ENCODE data around the gene WNT10A. TPM values are rescaled to one million over a fixed set of nuclear protein-coding genes. Genes with fewer than 3 reads are reported as not detected.
"Not testable (repeated sequence)": the region's sequence is repeated elsewhere in the genome, so short reads cannot be mapped to it uniquely, and the experiment has no call there.

The WNT10A gene
- total and polyA plus RNA-seq, 4 donors: 0.17 to 0.35 (median 0.29) TPM; not detected in 1

DNA sequence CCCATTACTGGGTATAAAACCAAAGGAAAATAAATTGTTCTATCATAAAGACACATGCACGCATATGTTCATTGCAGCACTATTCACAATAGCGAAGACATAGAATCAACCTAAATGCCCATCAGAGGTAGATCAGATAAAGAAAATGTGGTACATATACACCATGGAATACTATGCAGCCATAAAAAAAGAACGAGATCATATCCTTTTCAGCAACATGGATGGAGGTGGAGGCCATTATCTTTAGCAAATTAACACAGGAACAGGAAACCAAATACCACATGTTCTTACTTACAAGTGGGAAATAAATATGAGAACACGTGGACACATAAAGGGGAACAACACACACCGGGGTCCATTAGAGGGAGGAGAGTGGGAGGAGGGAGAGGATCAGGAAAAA lies 36.3 kb upstream of the WNT10A start:
- H3K9me3 ChIP-seq (ENCODE audit: control insufficient read depth, insufficient read depth, low read length); H3K4me3 ChIP-seq (ENCODE audit: low read depth, low read length); H3K36me3 ChIP-seq (ENCODE audit: control insufficient read depth, insufficient read depth, low read length); H3K27ac ChIP-seq (ENCODE audit: low read depth, low read length); DNase-seq (ENCODE audit: low read depth in 4 of 6, low spot score in 6 of 6); H3K4me1 ChIP-seq (ENCODE audit: control insufficient read depth, insufficient read depth, low read length); H3K27me3 ChIP-seq (ENCODE audit: control insufficient read depth, insufficient read depth, low read length): not testable (repeated sequence)
- WGBS (ENCODE audit: insufficient coverage): no CpG with 5 or more reads among the region's 5 CpGs

DNA sequence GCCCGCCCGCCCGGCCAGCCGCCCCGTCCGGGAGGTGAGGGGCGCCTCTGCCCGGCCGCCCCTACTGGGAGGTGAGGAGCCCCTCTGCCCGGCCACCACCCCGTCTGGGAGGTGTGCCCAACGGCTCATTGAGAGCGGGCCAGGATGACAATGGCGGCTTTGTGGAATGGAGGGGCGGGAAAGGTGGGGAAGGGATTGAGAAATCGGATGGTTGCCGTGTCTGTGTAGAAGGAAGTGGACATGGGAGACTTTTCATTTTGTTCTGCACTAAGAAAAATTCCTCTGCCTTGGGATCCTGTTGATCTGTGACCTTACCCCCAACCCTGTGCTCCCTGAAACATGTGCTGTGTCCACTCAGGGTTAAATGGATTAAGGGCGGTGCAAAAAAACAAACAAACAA lies 33.7 kb upstream of the WNT10A start:
- WGBS (ENCODE audit: insufficient coverage): 74% methylated on average over 4 of the region's 18 CpGs
- H3K36me3 ChIP-seq (ENCODE audit: control insufficient read depth, insufficient read depth, low read length): not testable (repeated sequence)

DNA sequence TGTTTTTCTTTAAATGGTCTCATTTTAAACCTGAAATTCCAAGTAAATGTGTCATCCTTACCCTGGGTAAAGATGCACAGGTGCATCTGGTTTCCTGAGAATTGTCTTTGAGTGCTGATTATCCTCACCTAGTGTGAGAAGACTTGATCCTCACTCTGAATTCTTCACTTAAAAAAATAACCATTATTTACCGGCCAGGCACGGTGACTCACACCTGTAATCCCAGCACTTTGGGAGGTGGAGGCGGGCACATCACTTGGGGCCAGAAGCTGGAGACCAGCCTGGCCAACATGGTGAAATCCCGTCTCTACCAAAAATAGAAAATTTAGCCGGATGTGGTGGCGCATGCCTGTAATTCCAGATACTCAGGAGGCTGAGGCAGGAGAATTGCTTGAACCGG lies 30.9 kb upstream of the WNT10A start:
- H3K4me3 ChIP-seq (ENCODE audit: low read depth, low read length): no peak overlapping the region
- H3K36me3 ChIP-seq (ENCODE audit: control insufficient read depth, insufficient read depth, low read length): no peaks in the 10 kb centered on the region
- no peak overlapping the region for H3K27ac ChIP-seq (ENCODE audit: low read depth, low read length)
- DNase-seq (ENCODE audit: low read depth in 4 of 6, low spot score in 6 of 6): no peak
- H3K4me1 ChIP-seq (ENCODE audit: control insufficient read depth, insufficient read depth, low read length): peaks cover 5% of the 10 kb centered on the region
- WGBS (ENCODE audit: insufficient coverage): 89% methylated on average over 7 of the region's 7 CpGs
- H3K27me3 ChIP-seq (ENCODE audit: control insufficient read depth, insufficient read depth, low read length): peaks cover 49% of the 10 kb centered on the region
- no peaks in the 10 kb centered on the region for H3K9me3 ChIP-seq (ENCODE audit: control insufficient read depth, insufficient read depth, low read length)

More for the DNA sequence above, 33.7 kb upstream of the WNT10A start:
- H3K27me3 ChIP-seq (ENCODE audit: control insufficient read depth, insufficient read depth, low read length): peaks cover 22% of the 10 kb centered on the region
- H3K27ac ChIP-seq (ENCODE audit: low read depth, low read length); H3K4me3 ChIP-seq (ENCODE audit: low read depth, low read length); H3K4me1 ChIP-seq (ENCODE audit: control insufficient read depth, insufficient read depth, low read length); DNase-seq (ENCODE audit: low read depth in 4 of 6, low spot score in 6 of 6); H3K9me3 ChIP-seq (ENCODE audit: control insufficient read depth, insufficient read depth, low read length): not testable (repeated sequence)

DNA sequence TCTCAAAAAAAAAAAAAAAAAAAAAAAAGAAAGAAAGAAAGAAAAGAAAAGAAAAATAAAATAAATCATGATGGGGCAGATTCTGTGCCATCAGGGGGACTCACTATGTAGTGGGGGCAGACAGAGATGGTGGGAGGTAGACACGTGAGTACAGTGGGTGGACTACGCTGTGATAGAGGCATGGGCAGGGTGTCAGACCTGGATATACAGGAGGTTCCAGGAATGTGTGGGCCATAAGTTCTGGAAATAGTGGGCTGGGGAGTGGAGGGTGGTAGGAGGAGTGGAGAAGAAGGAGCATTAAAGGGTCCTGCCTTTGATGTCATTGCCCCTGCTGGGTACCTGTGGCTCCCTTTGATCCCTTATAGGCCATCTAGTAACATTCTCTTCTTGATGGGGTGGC lies 29.9 kb upstream of the WNT10A start:
- no peak for DNase-seq (ENCODE audit: low read depth in 4 of 6, low spot score in 6 of 6)
- peaks cover 5% of the 10 kb centered on the region for H3K4me1 ChIP-seq (ENCODE audit: control insufficient read depth, insufficient read depth, low read length)
- no peaks in the 10 kb centered on the region for H3K9me3 ChIP-seq (ENCODE audit: control insufficient read depth, insufficient read depth, low read length)
- peaks cover 60% of the 10 kb centered on the region for H3K27me3 ChIP-seq (ENCODE audit: control insufficient read depth, insufficient read depth, low read length)
- H3K4me3 ChIP-seq (ENCODE audit: low read depth, low read length): no peak overlapping the region
- no peaks in the 10 kb centered on the region for H3K36me3 ChIP-seq (ENCODE audit: control insufficient read depth, insufficient read depth, low read length)
- H3K27ac ChIP-seq (ENCODE audit: low read depth, low read length): no peak overlapping the region
- WGBS (ENCODE audit: insufficient coverage): 78% methylated on average over 2 of the region's 2 CpGs

DNA sequence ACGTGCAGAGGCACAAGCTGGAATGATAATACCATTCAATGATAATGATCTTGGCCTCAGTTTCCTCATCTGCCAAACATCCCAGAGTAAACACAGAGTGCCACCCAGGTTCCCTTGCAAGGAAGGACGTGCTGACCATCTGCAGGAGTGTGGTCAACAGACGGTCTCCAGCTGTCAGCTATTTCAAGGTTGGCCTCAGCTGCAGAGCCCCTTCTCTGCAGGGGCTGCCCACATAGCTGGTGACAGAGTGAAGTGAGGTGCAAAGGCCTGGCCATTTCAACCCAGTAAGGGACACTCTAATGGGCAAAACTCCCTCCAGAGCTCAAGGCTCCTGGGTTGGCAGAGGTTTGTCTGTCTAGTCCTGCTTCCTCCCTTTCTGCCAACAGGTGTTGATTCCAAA lies 29.4 kb upstream of the WNT10A start:
- WGBS (ENCODE audit: insufficient coverage): 22% methylated on average over 1 of the region's 3 CpGs
- no peak overlapping the region for H3K27ac ChIP-seq (ENCODE audit: low read depth, low read length)
- peaks cover 5% of the 10 kb centered on the region for H3K4me1 ChIP-seq (ENCODE audit: control insufficient read depth, insufficient read depth, low read length)
- DNase-seq (ENCODE audit: low read depth in 4 of 6, low spot score in 6 of 6): no peak
- H3K27me3 ChIP-seq (ENCODE audit: control insufficient read depth, insufficient read depth, low read length): peaks cover 65% of the 10 kb centered on the region
- no peaks in the 10 kb centered on the region for H3K36me3 ChIP-seq (ENCODE audit: control insufficient read depth, insufficient read depth, low read length)
- H3K9me3 ChIP-seq (ENCODE audit: control insufficient read depth, insufficient read depth, low read length): no peaks in the 10 kb centered on the region
- H3K4me3 ChIP-seq (ENCODE audit: low read depth, low read length): no peak overlapping the region

DNA sequence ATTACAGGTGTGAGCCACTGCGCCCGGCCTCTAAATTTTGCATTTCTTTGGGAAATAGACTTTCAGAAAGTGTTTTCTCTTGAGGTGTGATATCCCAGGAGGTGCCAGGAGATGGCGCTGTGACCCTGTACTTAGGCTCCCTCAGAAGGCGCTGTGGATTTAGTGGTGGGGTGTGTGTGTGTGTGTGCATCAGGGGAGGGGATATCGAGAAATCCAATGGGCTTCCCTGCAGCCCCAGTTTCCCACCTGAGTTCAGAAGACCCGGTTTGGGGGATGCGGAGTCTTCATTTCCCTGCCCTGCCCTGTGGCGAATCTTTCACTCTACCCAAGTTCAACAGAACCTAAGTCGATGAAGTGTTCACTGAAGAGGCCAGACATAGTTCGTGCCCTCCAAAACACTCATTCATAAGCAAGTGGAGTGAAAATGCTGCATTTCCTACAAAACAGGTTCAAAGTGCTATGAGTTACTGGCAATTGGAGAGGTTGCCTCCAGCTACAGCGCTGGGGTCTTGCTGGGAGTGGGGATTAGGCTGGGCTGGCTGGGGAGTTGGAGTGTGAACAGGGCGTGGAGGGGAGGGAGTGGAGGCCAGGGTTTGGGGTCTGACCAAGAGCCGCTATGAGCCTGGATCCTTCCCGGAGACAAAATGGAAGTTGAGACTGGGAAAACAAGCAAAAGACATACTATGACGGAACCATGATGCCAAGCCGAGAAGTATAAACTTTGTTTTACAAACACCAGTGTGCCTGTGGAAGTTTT lies 27.6 kb upstream of the WNT10A start:
- H3K27me3 ChIP-seq (ENCODE audit: control insufficient read depth, insufficient read depth, low read length): peaks cover 80% of the 10 kb centered on the region
- 20% methylated on average over 10 of the region's 16 CpGs for WGBS (ENCODE audit: insufficient coverage)

DNA sequence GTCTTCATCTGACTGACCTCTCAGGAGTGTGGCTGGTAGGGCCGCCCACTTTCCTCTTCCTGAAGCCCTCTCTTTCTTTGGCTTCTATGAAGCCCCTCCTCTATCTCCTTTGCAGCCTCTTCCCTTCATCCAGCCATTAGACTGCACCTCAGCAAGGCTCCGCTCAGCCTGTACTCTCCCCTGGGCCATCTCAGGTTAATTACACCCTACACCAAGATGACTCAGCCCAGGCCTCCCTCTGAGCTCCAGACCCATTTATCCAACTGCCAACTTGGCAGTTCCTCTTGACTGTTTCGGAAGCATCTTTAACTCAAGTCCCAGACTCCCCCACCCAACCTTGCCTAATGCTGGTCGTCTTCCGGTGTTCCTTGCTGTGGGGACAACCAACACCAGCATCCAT lies 26.9 kb upstream of the WNT10A start:
- Histone ChIP-seq H3K27ac (ENCODE audit: low read depth, low read length) (no peak overlapping the region), H3K4me3 (ENCODE audit: low read depth, low read length) (no peak overlapping the region), H3K36me3 (ENCODE audit: control insufficient read depth, insufficient read depth, low read length) (no peaks in the 10 kb centered on the region), H3K27me3 (ENCODE audit: control insufficient read depth, insufficient read depth, low read length) (peaks cover 81% of the 10 kb centered on the region), H3K4me1 (ENCODE audit: control insufficient read depth, insufficient read depth, low read length) (peaks cover 15% of the 10 kb centered on the region), H3K9me3 (ENCODE audit: control insufficient read depth, insufficient read depth, low read length) (no peaks in the 10 kb centered on the region)
- WGBS (ENCODE audit: insufficient coverage): 21% methylated on average over 5 of the region's 5 CpGs
- no peak for DNase-seq (ENCODE audit: low read depth in 4 of 6, low spot score in 6 of 6)

More for the DNA sequence above, 27.6 kb upstream of the WNT10A start:
- H3K9me3 ChIP-seq (ENCODE audit: control insufficient read depth, insufficient read depth, low read length): no peaks in the 10 kb centered on the region
- peak in 2 of 6 donors; percentile 62 to 73 for DNase-seq (ENCODE audit: low read depth in 4 of 6, low spot score in 6 of 6)
- no peak overlapping the region for H3K27ac ChIP-seq (ENCODE audit: low read depth, low read length)
- peaks cover 12% of the 10 kb centered on the region for H3K4me1 ChIP-seq (ENCODE audit: control insufficient read depth, insufficient read depth, low read length)
- no peak overlapping the region for H3K4me3 ChIP-seq (ENCODE audit: low read depth, low read length)
- no peaks in the 10 kb centered on the region for H3K36me3 ChIP-seq (ENCODE audit: control insufficient read depth, insufficient read depth, low read length)

DNA sequence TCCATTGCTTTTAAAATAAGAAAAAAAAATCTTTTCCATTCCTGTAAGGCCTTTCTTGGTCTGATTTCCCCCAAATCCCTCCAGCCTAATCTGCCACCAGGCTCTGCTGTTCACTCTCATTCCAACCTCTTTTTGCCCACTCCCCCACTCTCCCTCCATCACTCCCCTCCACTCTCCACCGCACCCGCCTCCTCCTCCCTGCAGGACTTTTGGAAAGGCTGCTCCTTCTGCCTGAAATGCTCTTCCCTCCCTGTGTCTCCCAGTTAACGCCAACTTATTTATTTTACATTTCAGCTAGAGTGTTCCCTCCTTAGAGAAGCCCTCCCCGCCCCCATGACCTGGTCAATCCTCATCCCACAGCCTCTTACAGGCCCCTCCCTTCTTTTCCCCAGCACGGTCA lies 25.8 kb upstream of the WNT10A start:
- H3K36me3 ChIP-seq (ENCODE audit: control insufficient read depth, insufficient read depth, low read length): no peaks in the 10 kb centered on the region
- 11% methylated on average over 3 of the region's 5 CpGs for WGBS (ENCODE audit: insufficient coverage)
- peaks cover 88% of the 10 kb centered on the region for H3K27me3 ChIP-seq (ENCODE audit: control insufficient read depth, insufficient read depth, low read length)

DNA sequence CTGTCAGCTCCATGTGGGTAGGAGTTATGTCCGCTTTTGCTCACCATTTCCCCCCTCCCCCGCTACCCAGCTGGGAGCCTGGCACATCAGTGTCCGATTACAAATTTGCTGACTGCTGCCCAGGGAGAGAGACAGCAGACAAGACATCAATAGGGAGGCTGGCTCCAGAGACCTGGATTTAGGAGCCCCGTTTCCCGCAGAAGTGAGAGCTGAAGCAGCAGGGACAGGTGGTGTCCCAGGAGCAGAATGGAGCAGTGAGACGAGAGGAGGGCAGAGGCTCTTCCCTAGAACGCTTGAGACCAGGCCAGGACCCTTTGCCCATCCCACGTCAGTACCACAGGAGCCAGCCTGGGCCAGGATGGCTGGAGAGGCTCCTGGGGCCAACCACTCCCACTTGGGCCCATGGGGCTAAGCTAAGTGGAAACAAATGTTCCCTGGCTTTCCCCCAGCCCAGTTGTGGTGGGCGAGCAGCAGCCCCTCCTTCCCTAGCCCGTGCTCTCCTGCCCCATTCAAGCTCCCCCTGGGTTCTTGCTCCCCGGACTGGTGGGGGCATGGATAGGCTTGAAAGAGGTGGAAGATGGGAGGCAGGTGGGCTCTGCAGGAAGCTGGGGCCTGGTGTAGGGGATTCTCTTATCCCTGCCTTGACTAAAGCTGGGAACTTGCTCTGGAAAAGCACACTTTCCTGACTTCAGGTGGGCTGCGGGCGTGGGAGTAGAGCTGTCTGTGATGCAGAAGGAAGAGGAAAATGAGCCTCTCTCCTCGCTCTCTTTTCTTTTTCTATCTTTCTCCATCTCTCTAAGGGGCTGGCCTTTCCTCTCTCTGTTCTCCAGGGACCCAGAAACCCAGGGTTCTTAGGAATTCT lies 25.1 kb upstream of the WNT10A start:
- Histone ChIP-seq H3K4me3 (ENCODE audit: low read depth, low read length) (no peak overlapping the region), H3K4me1 (ENCODE audit: control insufficient read depth, insufficient read depth, low read length) (peaks cover 29% of the 10 kb centered on the region), H3K27me3 (ENCODE audit: control insufficient read depth, insufficient read depth, low read length) (peaks cover 91% of the 10 kb centered on the region), H3K9me3 (ENCODE audit: control insufficient read depth, insufficient read depth, low read length) (no peaks in the 10 kb centered on the region), H3K36me3 (ENCODE audit: control insufficient read depth, insufficient read depth, low read length) (no peaks in the 10 kb centered on the region), H3K27ac (ENCODE audit: low read depth, low read length) (no peak overlapping the region)
- WGBS (ENCODE audit: insufficient coverage): 19% methylated on average over 9 of the region's 14 CpGs
- no peak for DNase-seq (ENCODE audit: low read depth in 4 of 6, low spot score in 6 of 6)

More for the DNA sequence above, 25.8 kb upstream of the WNT10A start:
- H3K27ac ChIP-seq (ENCODE audit: low read depth, low read length): no peak overlapping the region
- H3K4me1 ChIP-seq (ENCODE audit: control insufficient read depth, insufficient read depth, low read length): peaks cover 23% of the 10 kb centered on the region
- no peaks in the 10 kb centered on the region for H3K9me3 ChIP-seq (ENCODE audit: control insufficient read depth, insufficient read depth, low read length)
- H3K4me3 ChIP-seq (ENCODE audit: low read depth, low read length): no peak overlapping the region
- no peak for DNase-seq (ENCODE audit: low read depth in 4 of 6, low spot score in 6 of 6)

Data from spinal cord (tissue), 10 donors.